Trophoblast cell (in vitro differentiated cells and primary cell): ENCODE results near the gene LIN7C.

Experiments
- DNase-seq, 2 donors: peaks; one replicate each; pipeline ENCODE4 v3.0.0-alpha.2; 2016
- H2AFZ ChIP-seq: 2 replicates; pipeline ENCODE4 v1.6.1; 2013; ENCODE audit warnings: low read length, moderate library complexity, mild to moderate bottlenecking; ENCODE audit not compliant: insufficient read depth, poor library complexity
- H2AK5ac ChIP-seq: 2 replicates; pipeline ENCODE4 v1.6.1; 2013; ENCODE audit warnings: mild to moderate bottlenecking, low read length
- H2BK120ac ChIP-seq: 2 replicates; pipeline ENCODE4 v1.6.1; 2013; ENCODE audit warnings: low read length, mild to moderate bottlenecking, moderate library complexity; ENCODE audit not compliant: insufficient read depth, poor library complexity
- H2BK12ac ChIP-seq: 2 replicates; pipeline ENCODE4 v1.6.1; 2013; ENCODE audit warnings: mild to moderate bottlenecking, low read length, moderate library complexity
- H2BK5ac ChIP-seq: 2 replicates; pipeline ENCODE4 v1.6.1; 2013; ENCODE audit warnings: low read length, low read depth, moderate library complexity, mild to moderate bottlenecking; ENCODE audit not compliant: poor library complexity
- H3K14ac ChIP-seq: 2 replicates; pipeline ENCODE4 v1.6.1; 2013; ENCODE audit warnings: mild to moderate bottlenecking, low read length
- H3K18ac ChIP-seq: 2 replicates; pipeline ENCODE4 v1.6.1; 2013; ENCODE audit warnings: mild to moderate bottlenecking, low read length
- H3K23ac ChIP-seq: 2 replicates; pipeline ENCODE4 v1.6.1; 2013; ENCODE audit warnings: low read length
- H3K27ac ChIP-seq: 2 replicates; pipeline ENCODE4 v1.5.1; 2013; ENCODE audit warnings: low read depth, mild to moderate bottlenecking, inconsistent platforms, low read length, moderate library complexity
- H3K27me3 ChIP-seq: 2 replicates; pipeline ENCODE4 v1.6.1; 2013; ENCODE audit warnings: inconsistent platforms, mild to moderate bottlenecking, low read length, moderate library complexity; ENCODE audit not compliant: insufficient read depth
- H3K36me3 ChIP-seq, 2 experiments: 1 replicate in 1 of 2; 2 replicates in 1 of 2; pipeline ENCODE4 v1.6.1; 2013; ENCODE audit warnings: low read length in 2 of 2, mild to moderate bottlenecking in 2 of 2, moderate library complexity in 1 of 2; ENCODE audit not compliant: insufficient read depth in 2 of 2, control insufficient read depth in 1 of 2
- H3K4ac ChIP-seq: 2 replicates; pipeline ENCODE4 v1.6.1; 2013; ENCODE audit warnings: low read depth, mild to moderate bottlenecking, low read length, moderate library complexity
- H3K4me1 ChIP-seq, 2 experiments: 1 replicate in 1 of 2; 2 replicates in 1 of 2; pipeline ENCODE4 v1.6.1; 2013; ENCODE audit warnings: low read length in 2 of 2, mild to moderate bottlenecking in 2 of 2, moderate library complexity in 1 of 2; ENCODE audit not compliant: insufficient read depth in 2 of 2, control insufficient read depth in 1 of 2
- H3K4me2 ChIP-seq: 2 replicates; pipeline ENCODE4 v1.6.1; 2013; ENCODE audit warnings: inconsistent platforms, mild to moderate bottlenecking, low read length, moderate library complexity
- H3K4me3 ChIP-seq: 2 replicates; pipeline ENCODE4 v1.5.1; 2013; ENCODE audit warnings: mild to moderate bottlenecking, low read depth, low read length, inconsistent platforms
- H3K79me1 ChIP-seq: one replicate; pipeline ENCODE4 v1.6.1; 2013; ENCODE audit warnings: low read length
- H3K79me2 ChIP-seq: 2 replicates; pipeline ENCODE4 v1.6.1; 2013; ENCODE audit warnings: low read length, mild to moderate bottlenecking; ENCODE audit not compliant: control insufficient read depth, insufficient read depth, poor library complexity
- H3K9ac ChIP-seq: 2 replicates; pipeline ENCODE4 v1.6.1; 2013; ENCODE audit warnings: mild to moderate bottlenecking, low read length
- H3K9me3 ChIP-seq: 2 replicates; pipeline ENCODE4 v1.6.1; 2013; ENCODE audit warnings: low read depth, mild to moderate bottlenecking, control low read depth, inconsistent platforms, low read length; ENCODE audit not compliant: insufficient read depth
- H4K12ac ChIP-seq: 2 replicates; pipeline ENCODE4 v1.6.1; 2013; ENCODE audit warnings: low read depth, mild to moderate bottlenecking, low read length, moderate library complexity
- H4K8ac ChIP-seq: 2 replicates; pipeline ENCODE4 v1.6.1; 2013; ENCODE audit warnings: low read depth, mild to moderate bottlenecking, low read length, moderate library complexity
- H4K91ac ChIP-seq: one replicate; pipeline ENCODE4 v1.6.1; 2013; ENCODE audit warnings: low read depth, mild to moderate bottlenecking, low read length, moderate library complexity
- WGBS: extraction: QIAGEN DNeasy Blood & Tissue Kit; methylation state at CpG from one replicate; pipeline ENCODE4 v1.1.7; 2013; ENCODE audit warnings: missing lambda C conversion rate; ENCODE audit not compliant: insufficient read length, insufficient coverage; ENCODE audit errors: extremely low coverage; 5-methylcytosine and 5-hydroxymethylcytosine counted together

Gene LIN7C

GRCh38 chr11:27471589-27472397 lies 34.8 kb downstream of the LIN7C start:
- Histone ChIP-seq H4K91ac (peak overlapping the region; percentile 58), H3K79me1 (peaks cover 7% of the 10 kb centered on the region), H2BK12ac (no peak overlapping the region), H3K18ac (peak overlapping the region; percentile 64), H4K12ac (no peak overlapping the region), H3K23ac (no peak overlapping the region), H3K9me3 (no peaks in the 10 kb centered on the region), H2AFZ (peak overlapping the region; percentile 42), H3K79me2 (peaks cover 9% of the 10 kb centered on the region), H3K36me3 (no peaks in the 10 kb centered on the region), H3K14ac (peak overlapping the region; percentile 55), H3K27me3 (no peaks in the 10 kb centered on the region), H2BK120ac (peak overlapping the region; percentile 15), H3K4me1 (peaks cover 7 to 10% of the 10 kb centered on the region in 2 experiments), H4K8ac (peak overlapping the region; percentile 26), H3K4ac (peak overlapping the region; percentile 41), H3K27ac (peak overlapping the region; percentile 70), H2AK5ac (peak overlapping the region; percentile 12), H3K4me3 (peak overlapping the region; percentile 96), H2BK5ac (peak overlapping the region; percentile 88), H3K4me2 (peak overlapping the region; percentile 94), H3K9ac (peak overlapping the region; percentile 94)
- DNase-seq: peak; percentile 60 to 66
- no CpG with 5 or more reads among the region's 79 CpGs for WGBS

- Histone ChIP-seq H3K27ac (peak overlapping the region; percentile 36), H2AK5ac (peak overlapping the region; percentile 12), H3K36me3 (no peaks in the 10 kb centered on the region), H4K8ac (peak overlapping the region; percentile 7), H3K9ac (peak overlapping the region; percentile 71), H3K27me3 (no peaks in the 10 kb centered on the region), H3K79me1 (peaks cover 7% of the 10 kb centered on the region), H3K9me3 (no peaks in the 10 kb centered on the region), H3K4me2 (peak overlapping the region; percentile 94), H3K4ac (peak overlapping the region; percentile 41), H3K4me3 (peak overlapping the region; percentile 96), H4K91ac (no peak overlapping the region), H2BK120ac (peak overlapping the region; percentile 6), H3K23ac (no peak overlapping the region), H3K4me1 (peaks cover 7 to 10% of the 10 kb centered on the region in 2 experiments), H4K12ac (no peak overlapping the region), H3K18ac (peak overlapping the region; percentile 64), H2BK12ac (no peak overlapping the region), H3K79me2 (peaks cover 9% of the 10 kb centered on the region), H2AFZ (peak overlapping the region; percentile 8), H2BK5ac (peak overlapping the region; percentile 43), H3K14ac (peak overlapping the region; percentile 55)
- peak; percentile 51 to 56 for DNase-seq
- WGBS: no CpG with 5 or more reads among the region's 21 CpGs
Measured at GRCh38 chr11:27470826-27471588, 35.6 kb downstream of the LIN7C start.

GRCh38 chr11:27470166-27470565 lies 36.4 kb downstream of the LIN7C start:
- no peak overlapping the region for H4K12ac ChIP-seq
- no CpG with 5 or more reads among the region's 3 CpGs for WGBS
- H2BK12ac ChIP-seq: no peak overlapping the region
- no peaks in the 10 kb centered on the region for H3K36me3 ChIP-seq
- H3K4me1 ChIP-seq: peaks cover 7 to 10% of the 10 kb centered on the region in 2 experiments
- H3K27me3 ChIP-seq: no peaks in the 10 kb centered on the region
- H2AFZ ChIP-seq: no peak overlapping the region
- no peak overlapping the region for H3K23ac ChIP-seq
- no peak overlapping the region for H3K18ac ChIP-seq
- H2BK5ac ChIP-seq: no peak overlapping the region
- no peak overlapping the region for H3K14ac ChIP-seq
- peaks cover 7% of the 10 kb centered on the region for H3K79me1 ChIP-seq
- peak overlapping the region; percentile 24 for H3K4me2 ChIP-seq
- no peak overlapping the region for H4K91ac ChIP-seq
- H3K4me3 ChIP-seq: no peak overlapping the region
- H2AK5ac ChIP-seq: no peak overlapping the region
- no peak for DNase-seq
- peaks cover 9% of the 10 kb centered on the region for H3K79me2 ChIP-seq
- H3K27ac ChIP-seq: no peak overlapping the region
- no peak overlapping the region for H4K8ac ChIP-seq
- no peak overlapping the region for H3K9ac ChIP-seq
- no peak overlapping the region for H3K4ac ChIP-seq
- H2BK120ac ChIP-seq: no peak overlapping the region
- no peaks in the 10 kb centered on the region for H3K9me3 ChIP-seq

- no peaks in the 10 kb centered on the region for H3K27me3 ChIP-seq
- H2BK120ac ChIP-seq: no peak overlapping the region
- peaks cover 8% of the 10 kb centered on the region for H3K79me1 ChIP-seq
- no peak overlapping the region for H4K12ac ChIP-seq
- H2AK5ac ChIP-seq: no peak overlapping the region
- H3K14ac ChIP-seq: no peak overlapping the region
- H3K36me3 ChIP-seq: no peaks in the 10 kb centered on the region
- H3K4me2 ChIP-seq: peak overlapping the region; percentile 37
- no peaks in the 10 kb centered on the region for H3K9me3 ChIP-seq
- no peak overlapping the region for H3K23ac ChIP-seq
- H2BK5ac ChIP-seq: no peak overlapping the region
- H3K9ac ChIP-seq: no peak overlapping the region
- no peak overlapping the region for H3K27ac ChIP-seq
- peaks cover 7 to 13% of the 10 kb centered on the region in 2 experiments for H3K4me1 ChIP-seq
- peaks cover 9% of the 10 kb centered on the region for H3K79me2 ChIP-seq
- H4K8ac ChIP-seq: no peak overlapping the region
- no peak overlapping the region for H2BK12ac ChIP-seq
- H3K4ac ChIP-seq: no peak overlapping the region
- no peak overlapping the region for H4K91ac ChIP-seq
- DNase-seq: peak in 1 of 2 donors; percentile 32
- H3K4me3 ChIP-seq: no peak overlapping the region
- H3K18ac ChIP-seq: no peak overlapping the region
- H2AFZ ChIP-seq: no peak overlapping the region
- no CpG with 5 or more reads among the region's 8 CpGs for whole genome bisulfite sequencing
Measured at GRCh38 chr11:27468995-27469695, 37.4 kb downstream of the LIN7C start.
